ENCODE results near the gene PRKCE.

Gene PRKCE

DNA sequence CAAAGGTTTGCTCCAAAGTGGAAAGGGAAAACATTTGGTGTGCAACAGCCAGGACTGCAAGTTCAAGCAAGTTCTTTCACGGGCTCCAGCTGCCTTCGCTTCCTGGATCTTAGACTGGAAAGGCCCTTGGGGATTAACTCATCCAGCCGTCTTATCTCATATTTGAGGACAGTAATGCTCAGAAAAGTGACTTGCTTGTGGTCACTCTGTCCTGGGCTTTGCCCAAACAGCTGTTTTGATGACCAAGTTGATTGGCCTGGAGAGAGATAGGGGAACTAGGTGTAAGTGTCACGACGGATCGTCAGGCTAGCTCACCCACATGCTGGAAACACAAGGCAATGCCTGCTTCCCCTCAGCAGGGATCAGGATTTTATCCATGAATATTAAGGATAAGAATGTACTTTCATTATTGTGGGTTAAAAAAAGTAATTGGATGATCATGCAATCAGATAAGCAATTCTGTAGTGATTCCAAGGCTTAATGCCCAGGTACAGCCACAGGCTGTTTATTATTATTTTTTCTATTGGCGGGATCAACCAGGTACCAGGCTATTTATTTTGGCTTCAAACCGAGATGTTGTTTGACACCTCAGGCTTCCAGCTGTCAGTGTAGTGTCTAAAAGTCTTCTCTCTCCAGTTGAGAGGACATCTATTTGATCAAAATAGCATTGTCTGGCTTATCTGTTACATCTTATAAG is 483.2 kb downstream of the PRKCE start:
- TF ChIP-seq, protein P1, sequence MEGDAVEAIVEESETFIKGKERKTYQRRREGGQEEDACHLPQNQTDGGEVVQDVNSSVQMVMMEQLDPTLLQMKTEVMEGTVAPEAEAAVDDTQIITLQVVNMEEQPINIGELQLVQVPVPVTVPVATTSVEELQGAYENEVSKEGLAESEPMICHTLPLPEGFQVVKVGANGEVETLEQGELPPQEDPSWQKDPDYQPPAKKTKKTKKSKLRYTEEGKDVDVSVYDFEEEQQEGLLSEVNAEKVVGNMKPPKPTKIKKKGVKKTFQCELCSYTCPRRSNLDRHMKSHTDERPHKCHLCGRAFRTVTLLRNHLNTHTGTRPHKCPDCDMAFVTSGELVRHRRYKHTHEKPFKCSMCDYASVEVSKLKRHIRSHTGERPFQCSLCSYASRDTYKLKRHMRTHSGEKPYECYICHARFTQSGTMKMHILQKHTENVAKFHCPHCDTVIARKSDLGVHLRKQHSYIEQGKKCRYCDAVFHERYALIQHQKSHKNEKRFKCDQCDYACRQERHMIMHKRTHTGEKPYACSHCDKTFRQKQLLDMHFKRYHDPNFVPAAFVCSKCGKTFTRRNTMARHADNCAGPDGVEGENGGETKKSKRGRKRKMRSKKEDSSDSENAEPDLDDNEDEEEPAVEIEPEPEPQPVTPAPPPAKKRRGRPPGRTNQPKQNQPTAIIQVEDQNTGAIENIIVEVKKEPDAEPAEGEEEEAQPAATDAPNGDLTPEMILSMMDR (IDR thresholded peaks at IDR 0.05): no peak

DNA sequence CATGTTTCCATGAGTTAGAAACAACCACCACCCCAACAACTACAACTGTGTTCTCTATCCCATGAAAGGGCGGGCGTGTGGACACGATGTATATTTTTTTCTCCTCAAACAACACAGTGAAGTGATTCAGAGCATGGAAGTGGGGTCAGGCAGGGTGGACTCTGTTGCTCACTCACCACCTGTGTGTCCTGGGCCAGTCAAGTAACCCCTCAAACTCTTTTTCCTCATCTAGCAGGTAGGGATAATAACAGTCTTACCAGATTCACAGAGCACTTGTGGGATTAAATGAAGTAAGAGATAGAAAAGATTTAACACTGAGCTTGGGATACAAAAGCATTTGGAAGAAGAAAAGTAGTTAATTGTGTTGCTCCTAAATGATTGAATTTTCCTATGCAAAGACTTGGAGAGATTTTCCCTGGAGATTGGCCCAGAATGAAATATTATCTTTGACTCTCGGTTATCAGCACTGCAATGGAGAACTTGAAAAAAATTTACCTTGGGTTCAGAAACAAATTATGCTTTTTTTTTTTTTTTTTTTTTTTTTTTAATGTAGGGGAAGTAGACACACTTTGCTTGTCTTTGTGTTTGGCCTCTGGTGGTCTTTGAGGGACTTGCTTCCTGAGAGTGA is 483.9 kb downstream of the PRKCE start:
- TF ChIP-seq, protein P1 (IDR thresholded peaks at IDR 0.05): no peak

DNA sequence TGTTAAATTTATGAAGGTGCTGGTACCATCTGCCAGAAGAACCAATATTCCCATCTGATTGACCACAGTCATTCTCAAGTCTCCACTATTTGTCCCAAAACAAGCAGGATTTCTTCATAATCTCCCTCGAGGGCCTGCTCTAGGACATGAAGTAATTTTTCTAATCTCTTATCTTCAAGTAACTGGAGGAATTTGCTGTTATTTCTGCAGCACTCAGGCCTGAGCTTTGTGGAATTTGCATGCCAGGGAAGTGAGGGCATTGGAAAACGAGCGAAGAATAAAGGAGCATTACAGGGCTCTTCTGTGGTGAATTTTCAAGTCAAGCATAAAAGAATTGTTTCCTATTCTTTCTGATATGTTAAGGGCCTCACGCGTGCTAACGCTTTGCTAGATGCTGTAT is 484.5 kb downstream of the PRKCE start:
- TF ChIP-seq, protein P1 (IDR thresholded peaks at IDR 0.05): no peak

DNA sequence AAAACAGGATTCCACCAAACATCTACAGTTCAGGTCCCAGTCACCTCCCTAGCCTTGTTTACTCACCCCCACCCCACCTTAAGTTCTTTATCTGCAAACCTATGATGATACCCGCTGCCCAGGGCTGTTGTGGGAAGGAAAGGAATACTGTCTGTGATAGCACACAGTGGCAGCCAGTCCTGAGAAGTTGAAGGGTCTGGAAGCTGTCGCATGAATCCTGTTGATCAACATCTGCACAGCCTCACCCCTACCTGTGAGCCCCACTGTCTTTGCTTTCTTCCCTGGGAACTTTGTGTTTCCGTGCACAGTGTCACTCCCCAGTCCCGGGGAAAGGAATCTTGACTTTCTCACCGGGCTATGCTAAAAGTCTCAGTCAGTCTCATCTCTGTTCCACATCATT is 485.0 kb downstream of the PRKCE start:
- TF ChIP-seq, protein P1 (IDR thresholded peaks at IDR 0.05): no peak

DNA sequence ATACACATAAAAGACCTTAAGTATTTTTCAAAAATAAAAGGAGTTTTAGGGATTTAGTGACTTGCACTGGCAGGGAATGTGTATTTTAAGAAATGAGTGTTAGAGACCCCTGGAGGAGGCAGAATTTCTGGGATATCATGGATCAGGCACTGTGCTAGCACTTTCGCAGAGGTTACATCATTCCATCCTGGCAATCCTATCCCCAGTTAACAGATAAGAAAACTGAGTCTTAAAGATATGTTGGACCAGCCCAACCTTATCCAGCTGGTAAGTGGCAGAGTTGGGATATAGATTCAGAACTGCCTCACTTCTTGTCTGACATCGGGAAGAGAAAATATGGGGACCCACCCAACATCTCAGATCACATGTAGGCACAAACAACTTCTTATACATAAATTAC is 485.5 kb downstream of the PRKCE start:
- TF ChIP-seq, protein P1 (IDR thresholded peaks at IDR 0.05): no peak

DNA sequence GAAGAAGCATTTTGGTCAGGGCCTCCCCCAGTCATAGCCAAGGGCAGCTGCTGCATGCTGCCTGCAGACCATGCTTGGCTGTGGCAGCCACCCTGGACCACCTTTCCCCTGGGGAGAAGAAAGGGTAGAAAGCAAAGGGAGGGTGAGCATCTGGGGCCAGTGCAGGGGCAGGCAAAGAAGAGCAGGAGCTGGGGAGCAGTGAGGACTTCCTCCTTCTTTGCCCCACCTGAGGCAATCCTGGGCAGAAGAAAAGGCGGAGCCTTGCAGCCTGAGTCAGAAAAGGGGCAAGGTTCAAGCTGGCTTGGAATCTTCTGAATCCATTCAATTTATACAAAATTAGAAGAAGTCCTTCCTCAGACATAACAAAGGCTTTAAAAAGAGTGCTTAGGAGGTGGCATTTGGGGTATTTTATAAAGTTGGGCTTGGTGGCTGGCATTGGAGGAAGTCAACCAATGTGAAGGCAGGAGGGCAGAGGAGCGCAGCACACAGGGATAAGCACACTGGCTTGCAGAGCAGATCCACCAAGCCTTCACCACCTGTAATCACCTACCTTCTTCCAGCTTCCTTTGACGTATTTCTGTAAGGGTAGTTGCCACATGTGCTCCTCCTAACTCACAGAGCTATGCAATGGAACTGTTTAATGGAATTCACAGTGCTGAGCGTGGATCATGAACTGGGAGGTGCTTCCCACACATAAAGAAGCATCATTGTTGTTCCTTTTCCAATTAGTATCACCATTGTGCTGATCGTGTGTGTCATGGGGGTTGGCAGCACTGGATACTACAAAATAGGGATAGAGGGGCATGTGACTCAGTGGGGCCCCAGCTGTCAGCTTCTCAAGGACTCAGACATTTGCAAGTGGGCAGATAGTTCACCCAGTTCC is 491.3 kb downstream of the PRKCE start:
- TF ChIP-seq, protein P1 (IDR thresholded peaks at IDR 0.05): no peak

DNA sequence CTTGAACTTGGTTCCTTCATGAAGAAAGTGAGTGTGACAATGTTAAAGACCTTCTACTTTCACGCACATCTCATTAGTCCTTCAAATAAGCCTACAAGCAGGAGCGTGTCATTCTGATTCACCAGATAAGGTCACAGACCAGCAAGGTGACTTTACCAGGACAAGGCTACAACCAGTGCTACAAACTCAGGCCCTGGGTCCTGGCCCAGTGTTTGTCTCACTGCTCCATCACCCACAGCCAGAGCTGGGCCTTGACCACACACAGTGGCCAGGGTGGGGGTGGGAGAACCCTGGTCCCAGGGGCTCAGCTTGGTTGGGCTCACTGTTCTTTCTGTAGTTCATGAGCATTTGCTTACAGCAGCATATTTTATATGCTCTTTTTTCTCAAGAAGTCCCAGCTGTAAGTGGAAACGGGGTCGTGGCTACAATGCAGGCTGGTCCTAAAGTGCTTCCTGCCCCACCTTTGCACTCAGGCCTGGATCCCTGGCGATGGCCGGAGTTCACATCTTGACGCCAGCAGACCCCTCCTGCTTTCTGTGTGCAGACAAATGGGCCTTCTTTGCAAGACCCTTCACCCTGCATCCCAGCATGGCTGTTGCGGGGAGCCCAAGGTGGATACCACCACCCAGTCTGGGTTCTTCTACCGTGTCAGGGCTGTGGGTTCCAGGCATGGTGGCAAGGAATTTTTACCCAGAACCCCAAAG is 492.1 kb downstream of the PRKCE start:
- TF ChIP-seq, protein P1 (IDR thresholded peaks at IDR 0.05): no peak

Data from LNCAP (cell line).